WI38 (cell line): ENCODE results near the gene MCF2.

ENCODE experiments used
- H3K4me3 ChIP-seq: 2 replicates; pipeline ENCODE4 v1.5.1; 2011; ENCODE audit warnings: low read depth, mild to moderate bottlenecking, control low read depth, low read length
- TF ChIP-seq, protein P1 (sequence below): IDR thresholded peaks from 2 replicates; pipeline ENCODE4 v1.5.1; 2012; ENCODE audit warnings: low read depth, mild to moderate bottlenecking, control low read depth, low read length

The MCF2 gene

GRCh38 chrX:139538907-139539790 lies 168.8 kb downstream of the MCF2 start:
- H3K4me3 ChIP-seq = no peak overlapping the region
- TF ChIP-seq, protein P1, sequence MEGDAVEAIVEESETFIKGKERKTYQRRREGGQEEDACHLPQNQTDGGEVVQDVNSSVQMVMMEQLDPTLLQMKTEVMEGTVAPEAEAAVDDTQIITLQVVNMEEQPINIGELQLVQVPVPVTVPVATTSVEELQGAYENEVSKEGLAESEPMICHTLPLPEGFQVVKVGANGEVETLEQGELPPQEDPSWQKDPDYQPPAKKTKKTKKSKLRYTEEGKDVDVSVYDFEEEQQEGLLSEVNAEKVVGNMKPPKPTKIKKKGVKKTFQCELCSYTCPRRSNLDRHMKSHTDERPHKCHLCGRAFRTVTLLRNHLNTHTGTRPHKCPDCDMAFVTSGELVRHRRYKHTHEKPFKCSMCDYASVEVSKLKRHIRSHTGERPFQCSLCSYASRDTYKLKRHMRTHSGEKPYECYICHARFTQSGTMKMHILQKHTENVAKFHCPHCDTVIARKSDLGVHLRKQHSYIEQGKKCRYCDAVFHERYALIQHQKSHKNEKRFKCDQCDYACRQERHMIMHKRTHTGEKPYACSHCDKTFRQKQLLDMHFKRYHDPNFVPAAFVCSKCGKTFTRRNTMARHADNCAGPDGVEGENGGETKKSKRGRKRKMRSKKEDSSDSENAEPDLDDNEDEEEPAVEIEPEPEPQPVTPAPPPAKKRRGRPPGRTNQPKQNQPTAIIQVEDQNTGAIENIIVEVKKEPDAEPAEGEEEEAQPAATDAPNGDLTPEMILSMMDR = no peak

GRCh38 chrX:139533444-139533843 lies 174.5 kb downstream of the MCF2 start:
- no peak overlapping the region for H3K4me3 ChIP-seq
- TF ChIP-seq, protein P1 = no peak

GRCh38 chrX:139532834-139533233 lies 175.1 kb downstream of the MCF2 start:
- H3K4me3 ChIP-seq = no peak overlapping the region
- TF ChIP-seq, protein P1 = no peak
